NCI-H2227 (cell line): ENCODE results near the gene CCDC87.
"Not testable (repeated sequence)": the region's sequence is repeated elsewhere in the genome, so short reads cannot be mapped to it uniquely, and the experiment has no call there.

Source experiments
- DNase-seq: peaks from one replicate; lab custom pipeline; 2025; ENCODE audit not compliant: unreplicated experiment; lab: John Stamatoyannopoulos, UW

CCDC87 gene

DNA sequence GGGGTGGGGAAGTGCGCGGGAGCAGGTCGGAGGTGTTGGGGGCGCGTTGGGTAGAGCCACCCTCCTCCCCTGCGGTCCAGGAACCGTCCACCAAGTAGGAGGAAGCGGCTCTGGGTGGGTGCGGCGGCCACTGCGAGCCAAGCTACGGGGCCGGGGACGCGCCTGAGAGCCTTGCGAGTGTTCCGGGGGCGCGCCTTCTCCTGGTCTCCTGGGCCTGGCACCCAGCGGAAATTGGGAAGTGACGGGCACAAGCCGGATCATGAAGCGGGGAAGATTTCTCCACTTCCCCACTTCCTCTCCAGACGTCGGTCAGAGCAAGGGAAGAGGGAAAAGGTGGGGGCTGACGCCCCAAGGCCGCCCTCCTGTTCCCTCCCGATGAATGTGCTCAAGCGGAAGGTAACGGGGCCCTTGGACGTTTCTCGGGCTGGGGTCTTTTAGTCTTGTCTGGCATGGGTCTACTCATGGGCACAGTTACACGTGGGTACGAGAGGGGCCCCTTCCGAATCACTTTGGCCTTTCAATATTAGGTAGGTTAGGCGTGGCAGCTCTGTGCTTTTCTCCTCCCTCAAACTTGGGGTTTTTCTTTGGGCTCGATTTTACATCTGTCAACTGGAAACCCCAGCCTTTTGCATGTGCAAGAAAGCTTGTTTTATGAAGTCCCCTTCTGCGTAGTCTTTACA, 24.4 kb upstream of the CCDC87 start:
- no peak for DNase-seq

DNA sequence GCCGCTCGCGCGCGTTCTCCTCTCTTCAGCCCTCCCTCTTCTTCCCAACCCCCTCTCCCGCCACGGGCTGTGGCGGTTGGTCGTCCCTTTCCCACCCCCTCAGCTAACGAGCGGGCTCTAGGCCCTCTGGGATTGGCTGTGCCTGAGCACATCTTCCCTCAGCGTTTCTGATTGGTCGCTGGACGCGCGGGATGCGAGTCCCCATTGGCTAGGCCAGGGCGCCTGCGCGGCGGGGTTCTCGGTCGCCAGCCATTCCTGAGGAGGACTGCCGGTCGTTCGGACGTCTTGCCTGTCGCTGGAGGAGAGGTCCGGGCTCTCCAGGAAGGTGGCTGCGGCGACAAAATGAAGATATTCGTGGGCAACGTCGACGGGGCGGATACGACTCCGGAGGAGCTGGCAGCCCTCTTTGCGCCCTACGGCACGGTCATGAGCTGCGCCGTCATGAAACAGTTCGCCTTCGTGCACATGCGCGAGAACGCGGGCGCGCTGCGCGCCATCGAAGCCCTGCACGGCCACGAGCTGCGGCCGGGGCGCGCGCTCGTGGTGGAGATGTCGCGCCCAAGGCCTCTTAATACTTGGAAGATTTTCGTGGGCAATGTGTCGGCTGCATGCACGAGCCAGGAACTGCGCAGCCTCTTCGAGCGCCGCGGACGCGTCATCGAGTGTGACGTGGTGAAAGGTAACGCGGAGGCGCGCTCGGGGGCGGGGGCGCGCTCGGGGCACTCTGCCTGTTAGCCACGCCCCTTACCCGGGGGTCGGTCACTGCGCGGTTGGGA, 23.7 kb upstream of the CCDC87 start, which contains the start of gene RBM14:
Gene RBM14 (plus strand): TSS at position 252 of the 776 bp plus-strand sequence. CDS start 91 bp downstream, at position 343.
- DNase-seq: peak; percentile 99

GRCh38 chr11:66614073-66614472, 21.2 kb upstream of the CCDC87 start:
- DNase-seq: no peak

- no peak for DNase-seq
Observed at GRCh38 chr11:66612458-66612857, 19.6 kb upstream of the CCDC87 start.

DNA sequence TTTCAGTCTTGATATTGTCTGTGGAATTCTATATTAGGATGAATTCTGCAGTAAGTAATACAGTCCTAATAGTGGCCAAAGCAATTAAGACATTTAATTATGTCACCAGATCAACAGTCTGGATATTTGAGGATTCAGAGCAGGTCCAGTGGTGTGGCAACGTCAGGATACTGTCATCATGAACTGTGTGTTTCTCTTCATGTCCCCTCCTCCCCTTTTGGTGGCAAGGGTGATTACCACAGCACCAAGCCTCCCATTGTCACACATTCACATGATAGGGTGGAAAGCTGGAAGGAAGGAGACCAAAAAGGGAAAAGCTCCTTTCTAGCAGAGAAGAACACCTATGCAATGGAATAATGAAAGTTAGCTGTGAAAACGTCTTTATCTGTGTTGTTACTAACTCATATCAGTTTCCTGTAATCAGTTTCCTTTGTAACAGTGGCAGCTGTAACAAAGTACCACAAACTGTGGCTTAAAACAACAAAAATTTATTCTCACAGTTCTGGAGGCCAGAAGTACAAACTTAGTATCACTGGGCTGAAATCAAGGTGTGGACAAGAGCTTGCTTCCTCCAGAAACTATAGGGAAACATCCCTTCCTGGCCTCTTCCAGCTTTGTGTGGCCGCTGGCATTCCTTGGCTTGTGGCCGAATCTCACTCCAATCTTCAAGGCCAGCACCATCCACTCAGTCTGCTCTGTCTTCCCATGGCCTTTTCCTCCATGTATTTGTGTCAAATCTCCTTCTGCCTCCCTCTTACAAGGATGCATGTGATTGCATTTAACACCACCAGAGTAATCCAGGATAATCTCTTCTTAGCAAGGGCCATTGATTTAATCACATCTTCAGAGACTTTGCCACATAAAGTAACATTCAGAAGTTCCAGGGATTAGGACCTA, 17.1 kb upstream of the CCDC87 start:
- no peak for DNase-seq

DNA sequence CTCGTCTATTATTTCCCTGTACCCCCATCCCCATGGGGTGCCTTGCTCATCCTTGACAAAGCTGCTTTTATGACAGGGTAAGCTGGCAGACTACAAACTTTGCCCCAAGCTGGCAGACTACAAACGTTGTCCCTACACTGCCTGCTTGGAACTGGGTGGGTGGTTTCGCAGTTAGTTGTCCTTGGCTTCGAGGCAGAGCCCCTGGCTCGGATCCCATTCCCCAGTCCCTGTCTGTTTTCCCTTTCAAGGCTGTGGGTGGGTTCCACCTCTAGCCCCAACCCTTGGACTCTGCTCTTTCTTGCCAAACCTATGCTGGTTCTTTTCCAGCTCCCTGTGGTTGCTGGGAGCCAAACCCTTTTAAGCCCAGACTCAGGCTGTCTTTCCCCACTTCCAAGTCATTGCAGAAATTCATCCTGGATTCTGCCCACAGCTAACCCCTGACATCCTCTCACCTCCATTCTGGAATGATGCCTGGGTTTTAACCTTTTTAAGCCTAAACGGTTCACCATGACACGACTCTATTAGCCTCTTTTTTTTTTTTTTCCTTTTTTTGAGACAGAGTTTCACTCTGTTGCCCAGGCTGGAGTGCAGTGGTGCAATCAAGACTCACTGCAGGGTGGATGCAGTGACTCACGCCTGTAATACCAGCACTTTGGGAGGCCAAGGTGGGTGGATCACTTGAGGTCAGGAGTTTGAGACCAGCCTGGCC, 14.4 kb upstream of the CCDC87 start:
- no peak for DNase-seq

DNA sequence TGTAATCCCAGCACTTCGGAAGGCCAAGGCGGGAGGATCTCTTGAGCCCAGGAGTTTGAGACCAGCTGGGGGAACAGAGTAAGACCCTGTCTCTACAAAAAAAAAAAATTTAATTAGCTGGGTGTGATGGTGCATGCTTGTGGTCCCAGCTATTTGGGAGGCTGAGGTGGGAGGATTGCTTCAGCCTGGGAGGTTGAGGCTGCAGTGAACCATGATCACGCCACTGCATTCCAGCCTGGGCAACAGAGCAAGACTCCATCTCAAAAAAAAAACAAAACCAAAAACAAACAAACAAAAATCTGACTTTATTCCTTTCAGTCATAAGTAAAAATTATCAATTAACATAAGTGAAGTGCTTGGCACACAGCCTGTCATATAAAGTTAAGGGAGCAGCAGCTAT, 13.7 kb upstream of the CCDC87 start:
- not testable (repeated sequence) for DNase-seq

GRCh38 chr11:66604155-66604554, 11.3 kb upstream of the CCDC87 start:
- no peak for DNase-seq

DNA sequence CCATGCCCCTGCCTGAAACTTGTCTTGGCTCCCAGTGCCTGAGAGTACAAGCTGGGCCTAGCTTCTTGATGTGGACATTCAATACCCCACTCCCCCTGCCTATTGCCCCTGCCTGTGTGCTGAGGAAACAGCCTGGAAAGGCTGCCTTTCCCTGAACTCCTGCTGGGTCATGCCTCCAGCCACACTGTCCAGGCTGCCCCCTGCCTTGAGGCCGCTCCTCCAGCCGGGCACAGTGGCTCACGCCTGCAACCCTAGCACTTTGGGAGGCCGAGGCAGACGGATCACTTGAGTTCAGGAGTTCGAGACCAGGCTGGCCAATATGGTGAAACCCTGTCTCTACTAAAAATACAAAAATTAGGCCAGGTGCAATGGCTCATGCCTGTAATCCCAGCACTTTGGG, 10.2 kb upstream of the CCDC87 start:
- DNase-seq: no peak

DNA sequence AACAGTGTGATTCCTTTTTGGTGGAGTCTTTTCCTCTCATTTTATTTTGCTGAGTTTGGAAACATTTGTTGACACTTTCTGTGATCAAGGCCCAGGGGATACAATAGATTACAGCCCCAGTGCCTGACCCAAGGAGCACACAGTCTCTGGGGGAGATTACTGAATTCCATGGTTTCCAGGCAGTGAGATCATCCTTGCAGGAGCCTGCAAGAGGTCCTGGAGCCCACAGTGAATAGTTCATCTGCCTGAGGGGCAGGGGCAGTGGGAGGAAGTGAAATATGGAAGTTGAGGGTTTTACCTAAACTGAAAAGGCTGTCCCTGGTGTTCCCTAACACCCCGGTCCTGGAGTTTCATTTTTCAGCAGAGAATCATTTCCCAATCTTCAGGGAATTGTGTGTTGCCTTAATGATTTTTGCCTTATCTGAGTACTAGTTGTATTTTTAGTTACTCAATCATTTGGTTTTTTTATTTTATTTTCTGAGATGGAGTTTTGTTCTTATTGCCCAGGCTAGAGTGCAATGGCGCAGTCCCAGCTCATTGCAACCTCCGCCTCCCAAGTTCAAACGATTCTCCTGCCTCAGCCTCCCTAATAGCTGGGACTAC, 7.9 kb upstream of the CCDC87 start:
- no peak for DNase-seq

DNA sequence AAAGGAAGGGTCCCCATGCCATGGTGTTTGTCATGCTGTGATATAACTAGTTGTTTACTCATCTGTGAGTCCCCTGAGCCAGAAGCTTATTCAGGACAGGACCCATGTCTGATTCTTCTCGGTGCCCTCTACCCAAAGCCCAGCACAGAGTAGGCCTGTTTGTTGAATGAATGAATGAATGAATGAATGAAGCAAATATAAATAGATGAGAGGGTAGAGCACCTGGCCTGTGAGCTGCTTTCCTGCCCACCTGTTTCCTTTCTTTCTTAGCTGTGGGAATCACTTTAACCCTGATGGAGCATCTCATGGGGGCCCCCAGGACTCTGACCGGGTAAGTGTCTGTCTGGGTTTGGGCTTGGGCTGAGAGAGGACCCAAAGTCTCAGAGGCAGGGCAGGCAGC, 7.4 kb upstream of the CCDC87 start:
- no peak for DNase-seq

GRCh38 chr11:66598993-66599392, 6.1 kb upstream of the CCDC87 start:
- no peak for DNase-seq

DNA sequence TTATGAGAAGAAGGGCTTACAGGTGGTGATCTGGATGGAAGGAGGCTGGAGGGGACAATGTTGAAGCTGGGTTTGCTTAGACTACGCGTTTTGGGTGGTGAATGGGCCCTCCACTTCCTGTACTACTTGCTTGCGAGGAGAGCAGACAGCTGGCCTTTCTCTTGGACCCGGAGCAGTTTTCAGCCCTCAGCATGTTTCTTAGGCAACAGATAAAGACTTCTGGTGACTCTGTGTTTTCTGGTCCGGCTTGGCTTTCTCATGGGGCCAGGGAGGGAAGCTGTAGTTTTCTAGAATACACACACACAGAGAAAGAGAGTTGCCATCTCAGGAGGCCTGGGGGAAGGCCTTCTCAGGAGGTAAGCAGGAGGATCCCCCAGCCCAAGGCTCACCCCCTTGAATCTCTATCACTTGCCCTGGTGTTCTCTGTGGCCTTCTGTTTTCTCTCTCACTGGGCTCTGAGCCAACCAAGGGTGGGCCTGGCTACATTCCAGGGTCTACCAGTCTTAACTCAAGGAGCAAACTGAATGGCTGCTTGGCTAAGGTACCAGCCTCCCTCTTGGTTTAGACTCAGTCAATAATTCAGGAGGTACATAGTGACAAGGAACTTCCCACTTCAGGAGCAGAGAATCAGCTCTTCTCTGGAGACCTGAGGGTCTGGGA, 2.5 kb upstream of the CCDC87 start:
- no peak for DNase-seq

- DNase-seq: no peak
Observed at GRCh38 chr11:66593650-66594049, 787 bp upstream of the CCDC87 start.

GRCh38 chr11:66593303-66593635, 406 bp upstream of the CCDC87 start:
- no peak for DNase-seq

GRCh38 chr11:66591175-66591574, 1.7 kb downstream of the CCDC87 start:
- DNase-seq: no peak

DNA sequence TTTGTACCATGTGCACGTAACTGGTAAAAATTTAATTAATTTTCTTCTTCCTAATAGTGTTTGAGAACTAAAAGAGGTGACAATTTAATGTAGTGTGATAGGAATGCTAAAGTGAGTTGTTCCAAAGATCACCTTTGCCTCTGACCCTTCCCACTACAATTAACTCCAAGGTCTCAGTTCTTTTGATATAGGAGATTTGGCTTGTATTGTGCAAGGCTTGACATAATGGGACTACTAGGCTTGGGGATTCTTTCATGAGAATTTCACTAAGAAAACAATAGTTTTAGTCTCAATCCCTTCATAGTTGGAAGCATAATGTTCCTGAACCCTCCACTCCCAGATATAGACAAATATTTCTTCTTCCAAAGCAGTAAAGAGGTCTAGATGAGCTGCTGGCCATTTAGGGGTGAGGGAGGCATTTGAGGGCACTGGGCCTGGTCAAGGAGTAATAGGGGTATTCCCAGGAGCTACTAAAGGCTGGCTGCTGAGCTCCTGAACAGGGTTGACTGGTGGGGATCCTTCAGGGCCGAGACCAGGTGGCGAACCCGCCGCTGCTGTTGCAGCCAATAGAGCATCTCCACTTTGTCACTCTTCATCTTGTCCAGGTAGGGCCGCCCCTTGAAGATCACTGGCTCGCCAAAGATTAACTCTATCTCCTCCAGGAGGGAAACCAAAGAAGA, 2.7 kb downstream of the CCDC87 start:
- DNase-seq: no peak

GRCh38 chr11:66589315-66589714, 3.5 kb downstream of the CCDC87 start:
- DNase-seq: not testable (repeated sequence)

DNA sequence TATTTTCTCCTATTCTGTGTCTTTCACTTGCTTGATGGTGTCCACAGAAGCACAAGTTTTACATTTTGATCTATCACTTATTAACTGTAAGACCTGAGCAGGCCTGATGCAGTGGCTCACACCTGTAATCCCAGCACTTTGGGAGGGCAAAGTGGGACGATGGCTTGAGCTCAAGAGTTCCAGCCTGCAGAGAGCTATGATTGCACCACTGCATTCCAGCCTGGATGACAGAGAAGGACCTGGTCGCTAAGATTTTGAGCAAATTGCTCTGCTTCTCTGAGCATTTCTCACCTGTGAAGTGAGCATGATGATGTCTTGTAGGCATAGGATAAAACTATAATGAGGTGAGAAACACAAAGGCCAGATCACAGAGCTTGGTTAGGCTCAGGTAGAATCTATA, 6.7 kb downstream of the CCDC87 start:
- DNase-seq: no peak

GRCh38 chr11:66585447-66585846, 7.4 kb downstream of the CCDC87 start:
- not testable (repeated sequence) for DNase-seq
